Hepatocyte (in vitro differentiated cells): ENCODE results near the gene ZNF521.

ENCODE experiments used
- EZH2 ChIP-seq: fragments of 200-600 bp; sonication (generic); IDR thresholded peaks from 2 replicates; pipeline ENCODE4 v1.6.1; 2016; ENCODE audit warnings: antibody characterized with exemption, mild to moderate bottlenecking, borderline replicate concordance
- EZH2phosphoT487 ChIP-seq: fragments of 200-600 bp; sonication (generic); IDR thresholded peaks from one replicate; pipeline ENCODE4 v1.6.1; 2018; ENCODE audit warnings: antibody characterized with exemption, mild to moderate bottlenecking, low read depth, moderate library complexity; ENCODE audit not compliant: unreplicated experiment, severe bottlenecking
- TF ChIP-seq, protein P1 (sequence below): fragments of 200-600 bp; sonication (generic); IDR thresholded peaks from 2 replicates; pipeline ENCODE4 v1.5.1; 2016; ENCODE audit warnings: antibody characterized with exemption, mild to moderate bottlenecking; ENCODE audit not compliant: poor library complexity

DNA sequence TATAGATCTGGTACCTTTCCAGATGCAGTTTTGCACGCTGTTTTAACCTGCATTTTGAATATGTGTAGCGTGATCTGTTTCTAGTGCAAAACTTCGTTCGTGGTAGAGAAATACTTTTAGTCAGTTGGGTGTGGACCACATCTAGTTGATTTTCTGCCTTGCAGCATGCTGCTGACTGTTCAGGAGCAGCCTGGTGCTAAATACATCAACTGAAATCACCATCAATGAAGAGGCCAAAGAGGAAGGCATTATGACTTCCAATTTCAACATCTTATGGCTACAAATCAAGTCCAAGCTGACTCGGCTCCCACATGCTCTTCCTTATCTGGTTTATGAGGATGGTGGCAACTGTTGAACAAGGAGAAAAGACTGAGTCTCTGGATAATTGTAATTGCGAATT, 298.5 kb downstream of the ZNF521 start:
- TF ChIP-seq, protein P1, sequence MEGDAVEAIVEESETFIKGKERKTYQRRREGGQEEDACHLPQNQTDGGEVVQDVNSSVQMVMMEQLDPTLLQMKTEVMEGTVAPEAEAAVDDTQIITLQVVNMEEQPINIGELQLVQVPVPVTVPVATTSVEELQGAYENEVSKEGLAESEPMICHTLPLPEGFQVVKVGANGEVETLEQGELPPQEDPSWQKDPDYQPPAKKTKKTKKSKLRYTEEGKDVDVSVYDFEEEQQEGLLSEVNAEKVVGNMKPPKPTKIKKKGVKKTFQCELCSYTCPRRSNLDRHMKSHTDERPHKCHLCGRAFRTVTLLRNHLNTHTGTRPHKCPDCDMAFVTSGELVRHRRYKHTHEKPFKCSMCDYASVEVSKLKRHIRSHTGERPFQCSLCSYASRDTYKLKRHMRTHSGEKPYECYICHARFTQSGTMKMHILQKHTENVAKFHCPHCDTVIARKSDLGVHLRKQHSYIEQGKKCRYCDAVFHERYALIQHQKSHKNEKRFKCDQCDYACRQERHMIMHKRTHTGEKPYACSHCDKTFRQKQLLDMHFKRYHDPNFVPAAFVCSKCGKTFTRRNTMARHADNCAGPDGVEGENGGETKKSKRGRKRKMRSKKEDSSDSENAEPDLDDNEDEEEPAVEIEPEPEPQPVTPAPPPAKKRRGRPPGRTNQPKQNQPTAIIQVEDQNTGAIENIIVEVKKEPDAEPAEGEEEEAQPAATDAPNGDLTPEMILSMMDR, result no peak
- no peak for TF ChIP-seq EZH2
- TF ChIP-seq EZH2phosphoT487, result no peak
